Cardiac fibroblast (primary cell): Measurements from ENCODE around the gene CABP7.

Source experiments
- DNase-seq, 2 donors: peaks; one replicate each; pipeline versions ENCODE4 v3.0.0 to v3.0.0-alpha.2; 2010; ENCODE audit warnings: low read depth in 2 of 2
- H3K4me3 ChIP-seq, 2 donors: replicated peaks in 1 of 2; 1 replicate in 1 of 2; 2 replicates in 1 of 2; pipeline ENCODE4 v1.5.1; 2011; ENCODE audit warnings: low read depth in 2 of 2, low read length in 2 of 2, mild to moderate bottlenecking in 2 of 2, moderate library complexity in 1 of 2
- CTCF ChIP-seq: IDR thresholded peaks from one replicate; pipeline ENCODE4 v1.5.1; 2011; ENCODE audit warnings: low read depth, mild to moderate bottlenecking, low read length, inconsistent platforms

The CABP7 gene

GRCh38 chr22:29702000-29702930, 17.5 kb upstream of the CABP7 start:
- peak in 1 of 2 donors; percentile 8 for DNase-seq
- peak; percentile 14 for TF ChIP-seq CTCF
- H3K4me3 ChIP-seq = no peak overlapping the region

GRCh38 chr22:29702931-29703501, 16.8 kb upstream of the CABP7 start:
- TF ChIP-seq CTCF = no peak

GRCh38 chr22:29703569-29704195, 16.1 kb upstream of the CABP7 start:
- H3K4me3 ChIP-seq = no peak overlapping the region
- no peak for TF ChIP-seq CTCF
- DNase-seq = no peak

More at GRCh38 chr22:29702931-29703501, 16.8 kb upstream of the CABP7 start:
- DNase-seq = no peak
- no peak overlapping the region for H3K4me3 ChIP-seq

GRCh38 chr22:29704528-29705285, 15.1 kb upstream of the CABP7 start:
- no peak for TF ChIP-seq CTCF
- peak; percentile 19 to 22 for DNase-seq
- no peak overlapping the region for H3K4me3 ChIP-seq

- no peak overlapping the region for H3K4me3 ChIP-seq
- no peak for TF ChIP-seq CTCF
- no peak for DNase-seq
Observed at GRCh38 chr22:29705651-29706050, 14.2 kb upstream of the CABP7 start.

GRCh38 chr22:29706486-29706885, 13.3 kb upstream of the CABP7 start:
- no peak for TF ChIP-seq CTCF
- DNase-seq = no peak
- H3K4me3 ChIP-seq = no peak overlapping the region
